ENCODE data around the gene IL17C.
A peak's percentile ranks its signal among the peaks of the same experiment; 100 is the strongest.

IL17C gene

DNA sequence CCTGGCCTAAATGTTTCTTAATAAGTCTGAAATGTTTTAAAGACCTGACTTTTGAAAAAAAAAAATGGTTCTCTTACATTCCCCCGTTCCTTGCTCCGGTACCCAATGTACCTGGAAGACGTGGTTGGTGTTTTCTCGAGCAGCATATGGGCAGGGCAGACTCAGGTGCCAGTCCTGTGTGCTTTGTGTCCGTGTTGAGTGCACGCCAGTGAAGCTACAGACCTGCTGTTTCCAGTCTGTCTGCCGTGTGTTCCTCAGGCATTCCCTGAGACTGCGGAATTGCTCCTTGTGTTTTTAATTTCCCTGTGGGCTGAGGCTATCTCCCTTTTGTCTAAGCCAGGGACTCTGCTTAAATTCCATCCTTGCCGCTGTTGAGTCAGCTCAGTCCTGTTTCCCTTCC is 11.7 kb upstream of the IL17C start:
- TF ChIP-seq, protein P1, sequence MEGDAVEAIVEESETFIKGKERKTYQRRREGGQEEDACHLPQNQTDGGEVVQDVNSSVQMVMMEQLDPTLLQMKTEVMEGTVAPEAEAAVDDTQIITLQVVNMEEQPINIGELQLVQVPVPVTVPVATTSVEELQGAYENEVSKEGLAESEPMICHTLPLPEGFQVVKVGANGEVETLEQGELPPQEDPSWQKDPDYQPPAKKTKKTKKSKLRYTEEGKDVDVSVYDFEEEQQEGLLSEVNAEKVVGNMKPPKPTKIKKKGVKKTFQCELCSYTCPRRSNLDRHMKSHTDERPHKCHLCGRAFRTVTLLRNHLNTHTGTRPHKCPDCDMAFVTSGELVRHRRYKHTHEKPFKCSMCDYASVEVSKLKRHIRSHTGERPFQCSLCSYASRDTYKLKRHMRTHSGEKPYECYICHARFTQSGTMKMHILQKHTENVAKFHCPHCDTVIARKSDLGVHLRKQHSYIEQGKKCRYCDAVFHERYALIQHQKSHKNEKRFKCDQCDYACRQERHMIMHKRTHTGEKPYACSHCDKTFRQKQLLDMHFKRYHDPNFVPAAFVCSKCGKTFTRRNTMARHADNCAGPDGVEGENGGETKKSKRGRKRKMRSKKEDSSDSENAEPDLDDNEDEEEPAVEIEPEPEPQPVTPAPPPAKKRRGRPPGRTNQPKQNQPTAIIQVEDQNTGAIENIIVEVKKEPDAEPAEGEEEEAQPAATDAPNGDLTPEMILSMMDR (IDR thresholded peaks at IDR 0.05; ENCODE audit: low read depth, low read length, missing control alignments): no peak
- in situ Hi-C loops (cut with HindIII; ENCODE audit: low sequenced_read_pairs): loop anchor here (5.0 kb wide), 1 partner anchor 39 kb away; no protein-coding TSS in a partner anchor
- H3K4me3 ChIP-seq (ENCODE audit: low read depth, low read length): no peak overlapping the region
- DNase-seq (ENCODE audit: low read depth): no peak

DNA sequence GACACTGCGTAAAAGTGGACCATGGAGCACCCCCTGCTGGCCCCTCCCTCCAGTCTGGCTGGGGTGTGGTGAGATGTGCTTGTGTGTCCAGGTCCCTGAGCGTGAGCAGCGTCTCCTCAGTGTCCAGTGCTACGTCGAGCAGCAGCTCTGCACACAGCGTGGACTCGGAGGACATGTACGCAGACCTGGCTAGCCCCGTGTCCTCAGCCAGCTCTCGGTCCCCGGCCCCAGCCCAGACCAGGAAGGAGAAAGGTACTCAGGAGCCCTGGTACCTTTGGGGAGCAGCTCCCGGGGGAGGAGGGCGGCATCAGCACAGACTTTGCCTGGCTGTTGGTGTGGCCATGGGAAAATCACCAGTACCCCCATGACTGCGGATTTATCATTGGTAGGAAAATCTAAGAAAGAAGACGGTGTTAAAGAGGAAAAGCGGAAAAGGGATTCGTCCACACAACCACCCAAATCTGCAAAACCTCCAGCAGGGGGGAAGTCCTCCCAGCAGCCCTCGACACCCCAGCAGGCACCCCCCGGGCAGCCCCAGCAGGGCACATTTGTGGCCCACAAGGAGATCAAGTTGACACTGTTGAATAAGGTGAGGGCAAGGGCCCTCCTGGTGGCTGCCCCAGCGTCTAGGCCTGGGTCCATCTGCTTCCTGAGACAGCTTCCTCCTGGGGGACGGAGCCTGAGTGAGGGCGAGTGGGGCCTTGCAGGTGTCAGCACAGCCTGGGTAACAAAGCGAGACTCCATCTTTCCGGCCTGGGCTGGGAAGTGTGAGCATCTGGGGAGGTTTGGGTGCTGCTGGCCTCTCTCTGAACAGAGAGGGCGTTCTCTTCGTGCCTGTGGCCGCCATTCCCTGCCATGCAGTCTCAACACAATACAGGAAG is 10.6 kb upstream of the IL17C start:
- no peak for DNase-seq (ENCODE audit: low read depth)
- TF ChIP-seq, protein P1 (IDR thresholded peaks at IDR 0.05; ENCODE audit: low read depth, low read length, missing control alignments): no peak
- H3K4me3 ChIP-seq (ENCODE audit: low read depth, low read length): no peak overlapping the region
- in situ Hi-C loops (cut with HindIII; ENCODE audit: low sequenced_read_pairs): loop anchor here (5.0 kb wide), 1 partner anchor 40 kb away; no protein-coding TSS in a partner anchor

GRCh38 chr16:88628512-88628974 is 9.8 kb upstream of the IL17C start:
- in situ Hi-C loops (cut with HindIII; ENCODE audit: low sequenced_read_pairs): loop anchor here (5.0 kb wide), 1 partner anchor 41 kb away; no protein-coding TSS in a partner anchor
- no peak overlapping the region for H3K4me3 ChIP-seq (ENCODE audit: low read depth, low read length)
- no peak for DNase-seq (ENCODE audit: low read depth)
- TF ChIP-seq, protein P1 (IDR thresholded peaks at IDR 0.05; ENCODE audit: low read depth, low read length, missing control alignments): peak; percentile 52

GRCh38 chr16:88629835-88630234 is 8.5 kb upstream of the IL17C start:
- no peak overlapping the region for H3K4me3 ChIP-seq (ENCODE audit: low read depth, low read length)
- in situ Hi-C loops (cut with HindIII; ENCODE audit: low sequenced_read_pairs): loop anchor here (5.0 kb wide), 1 partner anchor 43 kb away; no protein-coding TSS in a partner anchor
- TF ChIP-seq, protein P1 (IDR thresholded peaks at IDR 0.05; ENCODE audit: low read depth, low read length, missing control alignments): no peak
- DNase-seq (ENCODE audit: low read depth): no peak

GRCh38 chr16:88630433-88630832 is 7.9 kb upstream of the IL17C start:
- TF ChIP-seq, protein P1 (IDR thresholded peaks at IDR 0.05; ENCODE audit: low read depth, low read length, missing control alignments): no peak
- H3K4me3 ChIP-seq (ENCODE audit: low read depth, low read length): no peak overlapping the region
- DNase-seq (ENCODE audit: low read depth): no peak
- in situ Hi-C loops (cut with HindIII; ENCODE audit: low sequenced_read_pairs): no loop called here

DNA sequence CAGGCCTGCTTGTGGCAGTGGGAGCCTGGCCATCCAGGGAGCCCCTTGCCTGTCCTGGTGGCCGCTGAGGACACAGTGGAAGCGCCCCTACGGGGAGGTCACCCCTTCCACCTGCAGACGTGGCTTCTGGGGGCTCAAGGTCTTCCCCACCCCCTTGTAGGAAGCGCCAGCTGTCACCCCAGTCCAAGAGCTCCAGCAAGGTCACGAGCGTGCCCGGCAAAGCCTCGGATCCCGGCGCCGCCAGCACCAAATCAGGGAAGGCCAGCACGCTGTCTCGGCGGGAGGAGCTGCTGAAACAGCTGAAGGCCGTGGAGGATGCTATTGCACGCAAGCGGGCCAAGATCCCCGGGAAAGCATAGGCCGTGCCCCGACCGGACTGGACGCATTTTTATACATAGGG is 7.4 kb upstream of the IL17C start:
- TF ChIP-seq, protein P1 (IDR thresholded peaks at IDR 0.05; ENCODE audit: low read depth, low read length, missing control alignments): no peak
- in situ Hi-C loops (cut with HindIII; ENCODE audit: low sequenced_read_pairs): no loop called here
- no peak overlapping the region for H3K4me3 ChIP-seq (ENCODE audit: low read depth, low read length)
- DNase-seq (ENCODE audit: low read depth): no peak
